Panc1 (cell line): ENCODE measurements around the gene SELENOW.

Experiments used
- CTCF ChIP-seq: fragments of 450-650 bp; IDR thresholded peaks from 2 replicates; pipeline ENCODE4 v1.5.1; 2017; ENCODE audit warnings: mild to moderate bottlenecking
- POLR2AphosphoS5 ChIP-seq: IDR thresholded peaks from 2 replicates; pipeline ENCODE4 v1.6.1; 2012; ENCODE audit warnings: mild to moderate bottlenecking, low read depth, low read length, moderate library complexity
- TCF7L2 ChIP-seq: IDR thresholded peaks from 2 replicates; pipeline ENCODE4 v1.6.1; 2011; ENCODE audit warnings: mild to moderate bottlenecking, low read depth, low read length, inconsistent platforms
- TF ChIP-seq, protein P1 (sequence below), 2 experiments: IDR thresholded peaks; 2 replicates each; pipeline ENCODE4 v1.6.1; 2011 to 2012; ENCODE audit warnings: low read depth in 2 of 2, control low read depth in 1 of 2, low read length in 1 of 2, mild to moderate bottlenecking in 1 of 2, moderate library complexity in 1 of 2; ENCODE audit not compliant: insufficient read depth in 1 of 2

DNA sequence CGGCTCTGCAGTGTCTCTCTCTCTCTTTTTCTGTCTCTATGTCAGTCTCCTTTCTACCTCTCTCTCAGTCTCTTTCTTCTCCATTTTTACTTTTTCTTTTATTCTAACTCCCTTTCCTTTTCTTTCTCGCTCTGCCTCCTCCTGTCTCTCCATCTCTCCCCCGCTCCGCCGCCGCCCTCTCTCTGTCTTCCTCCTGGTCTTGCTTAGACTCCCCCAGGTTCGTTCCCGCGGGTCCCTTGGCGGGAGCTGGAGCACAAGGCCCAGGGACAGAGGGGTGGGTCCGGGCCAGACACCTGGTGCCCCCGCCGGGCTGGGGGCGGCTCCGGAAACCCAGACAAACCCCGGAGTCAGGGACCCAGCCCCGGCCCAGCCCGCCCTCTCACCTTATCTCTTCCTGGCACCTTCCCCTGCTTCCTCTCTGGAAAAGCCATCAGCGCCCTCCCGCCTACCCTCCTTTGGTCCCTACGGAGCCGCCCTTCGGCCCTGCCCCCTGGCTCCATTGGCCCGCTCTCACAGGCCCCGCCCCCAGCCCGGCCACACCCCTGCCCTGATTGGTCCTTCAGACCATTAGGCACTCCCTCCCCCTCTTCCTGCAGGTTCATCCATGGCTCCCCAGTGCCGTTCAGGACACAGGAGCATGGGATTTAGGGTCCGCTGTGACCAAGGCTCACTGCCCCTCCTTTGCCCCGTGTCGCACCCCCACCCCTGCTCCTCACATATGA is 48.5 kb upstream of the SELENOW start:
- TF ChIP-seq CTCF: no peak
- TF ChIP-seq, protein P1, sequence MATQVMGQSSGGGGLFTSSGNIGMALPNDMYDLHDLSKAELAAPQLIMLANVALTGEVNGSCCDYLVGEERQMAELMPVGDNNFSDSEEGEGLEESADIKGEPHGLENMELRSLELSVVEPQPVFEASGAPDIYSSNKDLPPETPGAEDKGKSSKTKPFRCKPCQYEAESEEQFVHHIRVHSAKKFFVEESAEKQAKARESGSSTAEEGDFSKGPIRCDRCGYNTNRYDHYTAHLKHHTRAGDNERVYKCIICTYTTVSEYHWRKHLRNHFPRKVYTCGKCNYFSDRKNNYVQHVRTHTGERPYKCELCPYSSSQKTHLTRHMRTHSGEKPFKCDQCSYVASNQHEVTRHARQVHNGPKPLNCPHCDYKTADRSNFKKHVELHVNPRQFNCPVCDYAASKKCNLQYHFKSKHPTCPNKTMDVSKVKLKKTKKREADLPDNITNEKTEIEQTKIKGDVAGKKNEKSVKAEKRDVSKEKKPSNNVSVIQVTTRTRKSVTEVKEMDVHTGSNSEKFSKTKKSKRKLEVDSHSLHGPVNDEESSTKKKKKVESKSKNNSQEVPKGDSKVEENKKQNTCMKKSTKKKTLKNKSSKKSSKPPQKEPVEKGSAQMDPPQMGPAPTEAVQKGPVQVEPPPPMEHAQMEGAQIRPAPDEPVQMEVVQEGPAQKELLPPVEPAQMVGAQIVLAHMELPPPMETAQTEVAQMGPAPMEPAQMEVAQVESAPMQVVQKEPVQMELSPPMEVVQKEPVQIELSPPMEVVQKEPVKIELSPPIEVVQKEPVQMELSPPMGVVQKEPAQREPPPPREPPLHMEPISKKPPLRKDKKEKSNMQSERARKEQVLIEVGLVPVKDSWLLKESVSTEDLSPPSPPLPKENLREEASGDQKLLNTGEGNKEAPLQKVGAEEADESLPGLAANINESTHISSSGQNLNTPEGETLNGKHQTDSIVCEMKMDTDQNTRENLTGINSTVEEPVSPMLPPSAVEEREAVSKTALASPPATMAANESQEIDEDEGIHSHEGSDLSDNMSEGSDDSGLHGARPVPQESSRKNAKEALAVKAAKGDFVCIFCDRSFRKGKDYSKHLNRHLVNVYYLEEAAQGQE (IDR thresholded peaks at IDR 0.05; ENCODE audit: insufficient read depth in 1 of 2, low read depth in 2 of 2, low read length in 1 of 2): no peak
- TF ChIP-seq TCF7L2: no peak
- no peak for TF ChIP-seq POLR2AphosphoS5
